ENCODE data around the gene RAE1.

- TF ChIP-seq POLR2A (IDR thresholded peaks at IDR 0.05; ENCODE audit: low read depth, low read length) (no peak), TAF1 (IDR thresholded peaks at IDR 0.05; ENCODE audit: borderline replicate concordance, low read depth, low read length) (no peak), POLR2AphosphoS5 (IDR thresholded peaks at IDR 0.05; ENCODE audit: low read depth, low read length) (no peak)
Measured at GRCh38 chr20:57325632-57326356, 25.3 kb upstream of the RAE1 start.
